Measurements from ENCODE around the gene TTLL7.

TTLL7 gene, protein sequence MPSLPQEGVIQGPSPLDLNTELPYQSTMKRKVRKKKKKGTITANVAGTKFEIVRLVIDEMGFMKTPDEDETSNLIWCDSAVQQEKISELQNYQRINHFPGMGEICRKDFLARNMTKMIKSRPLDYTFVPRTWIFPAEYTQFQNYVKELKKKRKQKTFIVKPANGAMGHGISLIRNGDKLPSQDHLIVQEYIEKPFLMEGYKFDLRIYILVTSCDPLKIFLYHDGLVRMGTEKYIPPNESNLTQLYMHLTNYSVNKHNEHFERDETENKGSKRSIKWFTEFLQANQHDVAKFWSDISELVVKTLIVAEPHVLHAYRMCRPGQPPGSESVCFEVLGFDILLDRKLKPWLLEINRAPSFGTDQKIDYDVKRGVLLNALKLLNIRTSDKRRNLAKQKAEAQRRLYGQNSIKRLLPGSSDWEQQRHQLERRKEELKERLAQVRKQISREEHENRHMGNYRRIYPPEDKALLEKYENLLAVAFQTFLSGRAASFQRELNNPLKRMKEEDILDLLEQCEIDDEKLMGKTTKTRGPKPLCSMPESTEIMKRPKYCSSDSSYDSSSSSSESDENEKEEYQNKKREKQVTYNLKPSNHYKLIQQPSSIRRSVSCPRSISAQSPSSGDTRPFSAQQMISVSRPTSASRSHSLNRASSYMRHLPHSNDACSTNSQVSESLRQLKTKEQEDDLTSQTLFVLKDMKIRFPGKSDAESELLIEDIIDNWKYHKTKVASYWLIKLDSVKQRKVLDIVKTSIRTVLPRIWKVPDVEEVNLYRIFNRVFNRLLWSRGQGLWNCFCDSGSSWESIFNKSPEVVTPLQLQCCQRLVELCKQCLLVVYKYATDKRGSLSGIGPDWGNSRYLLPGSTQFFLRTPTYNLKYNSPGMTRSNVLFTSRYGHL

DNA sequence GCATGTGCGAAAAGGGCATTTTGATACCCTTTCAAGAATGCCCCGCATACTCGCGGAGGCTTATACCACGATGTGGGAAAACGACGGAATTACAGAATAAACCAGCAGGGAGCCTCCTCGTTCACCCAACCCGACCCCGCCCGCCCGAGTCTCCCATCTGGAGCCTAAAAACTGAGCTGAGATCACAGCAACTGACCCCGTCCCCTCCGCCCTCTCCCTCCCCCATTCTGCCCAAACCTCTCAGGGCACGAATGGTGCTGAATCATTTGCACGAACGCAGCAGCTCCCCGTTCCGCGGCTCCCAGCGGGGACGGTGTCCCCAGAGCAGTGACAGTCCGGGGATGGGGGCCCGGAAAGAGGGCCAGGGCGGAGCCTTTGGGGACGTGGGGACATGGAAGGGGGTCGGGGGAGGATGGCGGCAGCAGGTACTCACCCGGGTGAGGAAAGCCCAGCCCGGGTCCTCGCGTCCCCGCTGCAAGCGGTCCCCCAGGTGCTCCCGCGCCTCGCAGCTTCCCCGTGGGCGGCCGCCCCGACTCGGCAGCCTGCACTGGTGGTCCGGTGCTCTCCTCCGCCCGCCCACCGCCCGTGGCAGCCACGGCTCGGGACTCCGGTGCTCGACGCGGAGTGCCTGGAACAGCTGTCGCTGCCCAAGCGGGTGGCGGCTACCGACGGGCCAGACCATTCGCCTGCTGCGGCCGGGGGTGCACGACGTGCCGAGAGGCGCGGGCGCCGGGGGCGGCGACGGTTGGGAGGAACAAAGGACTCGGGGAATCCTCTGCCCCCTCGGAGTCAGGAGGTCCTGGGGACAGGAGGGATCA lies at the start of gene TTLL7:
Gene TTLL7 (minus strand): TSS at position 635 of the 818 bp plus-strand sequence. CDS start 46,921 bp downstream, outside the sequence.
- peak within 1 kb of the TSS; percentile 68 for H3K4me3 ChIP-seq (ENCODE audit: low read depth, low read length)

DNA sequence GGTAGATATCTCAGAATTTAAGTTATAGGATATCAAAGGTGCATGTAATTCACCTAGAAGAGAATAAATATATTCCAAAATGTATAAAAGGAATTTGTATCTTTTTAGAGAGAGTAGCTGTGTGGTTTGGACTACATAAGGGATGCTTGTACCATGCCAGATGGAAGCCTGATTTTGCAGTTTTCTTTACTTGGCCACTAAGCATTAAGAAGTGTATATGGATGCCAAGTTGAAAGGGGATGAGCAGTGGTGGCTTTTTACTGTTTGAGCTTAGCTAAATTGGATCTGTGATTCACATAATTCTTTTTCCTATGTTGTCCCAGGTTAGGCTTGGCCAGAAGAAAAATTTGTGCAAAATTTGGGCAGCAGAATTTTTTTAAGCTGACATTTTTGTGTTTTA lies 43.5 kb upstream of the TTLL7 start:
- H3K4me3 ChIP-seq (ENCODE audit: low read depth, low read length), result no peak overlapping the region

DNA sequence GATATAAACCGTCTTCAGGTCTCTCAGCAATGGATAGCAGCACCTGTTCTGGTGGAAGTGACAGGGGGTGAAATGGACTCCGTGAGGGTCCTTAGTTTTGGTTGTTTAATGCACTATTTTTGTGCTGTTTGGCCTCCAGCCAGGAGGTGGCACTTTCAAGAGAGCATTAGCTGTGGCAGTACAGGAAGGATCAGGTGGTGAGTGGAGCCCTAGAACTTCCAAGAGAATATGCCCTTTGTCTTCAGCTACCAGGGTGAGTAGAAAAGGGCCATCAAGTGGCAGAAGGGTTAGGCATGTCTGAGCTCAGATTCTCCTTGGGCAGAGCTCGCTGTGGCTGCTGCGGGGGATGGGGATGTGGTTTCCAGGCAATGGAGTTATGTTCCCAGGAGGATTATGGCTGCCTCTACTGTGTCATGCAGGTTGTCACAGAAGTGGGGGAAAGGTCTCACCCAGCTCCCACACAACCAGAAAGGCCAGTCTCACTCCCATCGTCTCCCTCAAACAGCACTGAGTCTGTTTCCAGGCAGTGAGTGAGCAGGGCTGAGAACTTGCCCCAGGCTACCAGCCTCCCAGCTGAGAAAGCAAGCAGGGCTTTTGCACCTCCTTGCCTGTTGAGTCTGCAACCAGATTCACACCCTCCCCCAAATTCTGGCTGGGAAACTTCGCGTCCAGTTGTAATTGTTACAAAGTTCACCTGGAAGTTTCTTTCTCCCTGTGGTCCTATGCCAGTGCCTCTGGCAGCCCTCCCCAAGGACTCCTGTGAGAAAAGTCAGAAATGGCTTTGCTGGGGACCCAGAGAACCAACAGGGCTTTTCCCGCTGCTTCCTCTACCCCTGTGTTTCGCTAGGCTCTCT lies 39.1 kb upstream of the TTLL7 start:
- no peak overlapping the region for H3K4me3 ChIP-seq (ENCODE audit: low read depth, low read length)

DNA sequence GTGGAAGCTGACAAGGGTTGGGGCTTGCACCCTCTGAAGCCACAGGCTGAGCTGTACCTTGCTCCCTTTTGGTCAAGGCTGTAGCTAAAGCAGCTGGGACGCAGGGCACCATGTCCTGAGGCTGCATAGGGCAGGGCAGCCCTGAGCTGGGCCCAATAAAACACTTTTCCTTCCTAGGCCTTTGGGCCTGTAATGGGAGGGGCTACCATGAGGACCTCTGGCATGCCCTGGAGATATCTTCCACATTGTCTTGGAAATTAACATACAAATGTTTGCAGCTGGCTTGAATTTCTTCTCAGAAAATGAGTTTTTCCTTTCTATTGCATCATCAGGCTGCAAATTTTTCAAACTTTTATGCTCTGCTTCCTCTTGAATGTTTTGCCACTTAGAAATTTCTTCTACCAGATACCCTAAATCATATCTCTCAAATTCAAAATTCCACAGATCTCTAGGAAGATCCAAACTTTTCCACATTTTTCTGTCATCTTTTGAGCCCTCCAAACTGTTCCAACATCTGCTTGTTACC lies 32.9 kb upstream of the TTLL7 start:
- no peak overlapping the region for H3K4me3 ChIP-seq (ENCODE audit: low read depth, low read length)

DNA sequence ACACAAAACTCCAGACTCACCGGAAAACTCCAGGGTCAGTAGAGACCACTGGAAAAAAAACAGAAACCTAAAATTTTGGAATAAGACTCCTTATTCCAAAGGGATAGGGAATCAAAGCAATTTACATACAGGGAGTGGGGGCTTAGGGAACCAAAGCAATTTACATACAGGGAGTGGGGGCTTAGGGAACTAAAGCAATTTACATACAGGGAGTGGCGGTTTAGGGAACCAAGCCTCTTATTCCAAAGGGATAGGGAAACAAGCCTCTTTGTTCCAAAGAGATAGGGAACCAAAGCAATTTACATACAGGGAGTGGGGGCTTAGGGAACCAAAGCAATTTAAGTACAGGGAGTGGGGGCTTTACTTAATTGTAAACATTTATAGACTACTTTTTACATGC lies 28.4 kb upstream of the TTLL7 start:
- H3K4me3 ChIP-seq (ENCODE audit: low read depth, low read length), result no peak overlapping the region

DNA sequence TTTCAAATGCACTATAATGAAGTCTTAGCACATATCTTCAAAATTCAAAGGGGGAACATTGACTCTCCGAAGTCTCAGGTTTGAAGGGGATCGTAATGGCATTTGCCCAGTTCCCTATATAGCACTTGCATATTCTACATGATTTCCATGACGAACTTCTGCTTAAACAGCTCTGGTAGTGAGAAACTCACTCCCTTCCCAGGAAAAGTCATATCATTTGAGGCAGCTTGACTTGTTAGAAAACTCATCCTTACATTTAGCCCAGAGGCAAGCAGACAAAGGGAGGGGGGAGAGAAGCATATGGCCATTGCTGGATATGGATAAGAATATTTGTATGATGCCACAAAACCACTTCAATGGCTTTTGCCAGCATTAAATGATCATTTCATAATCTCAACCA lies 27.0 kb upstream of the TTLL7 start:
- H3K4me3 ChIP-seq (ENCODE audit: low read depth, low read length), result no peak overlapping the region

DNA sequence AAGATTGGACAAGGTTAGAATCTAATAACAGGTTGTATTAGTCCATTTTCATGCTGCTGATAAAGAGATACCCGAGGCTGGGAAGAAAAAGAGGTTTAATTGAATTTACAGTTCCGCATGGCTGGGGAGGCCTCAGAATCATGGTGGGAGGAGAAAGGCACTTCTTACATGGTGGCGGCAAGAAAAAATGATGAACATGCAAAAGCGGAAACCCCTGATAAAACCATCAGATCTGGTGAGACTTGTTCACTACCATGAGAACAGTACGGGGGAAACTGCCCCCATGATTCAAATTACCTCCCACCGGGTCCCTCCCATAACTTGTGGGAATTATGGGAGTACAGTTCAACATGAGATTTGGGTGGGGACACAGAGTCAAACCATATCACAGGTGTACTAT lies 22.9 kb upstream of the TTLL7 start:
- no peak overlapping the region for H3K4me3 ChIP-seq (ENCODE audit: low read depth, low read length)

DNA sequence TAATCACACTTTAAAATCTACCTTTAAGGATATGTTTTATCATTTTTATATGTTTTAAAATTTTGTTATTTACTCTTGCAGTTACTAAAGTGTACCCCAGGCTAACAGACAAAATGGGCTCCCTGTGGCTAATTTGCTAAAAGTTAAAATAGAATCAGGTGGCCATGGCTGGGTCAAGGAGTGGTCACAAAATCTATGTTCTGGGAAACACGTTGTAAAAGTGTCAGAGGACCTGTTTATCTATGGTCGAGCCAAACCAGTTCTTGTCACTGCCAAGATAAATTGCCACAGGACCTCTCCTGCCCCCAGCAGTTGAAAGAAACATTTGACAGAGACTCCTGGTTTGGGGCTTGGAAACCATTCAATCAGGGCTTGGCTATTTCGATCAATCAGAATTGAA lies 21.2 kb upstream of the TTLL7 start:
- no peak overlapping the region for H3K4me3 ChIP-seq (ENCODE audit: low read depth, low read length)

DNA sequence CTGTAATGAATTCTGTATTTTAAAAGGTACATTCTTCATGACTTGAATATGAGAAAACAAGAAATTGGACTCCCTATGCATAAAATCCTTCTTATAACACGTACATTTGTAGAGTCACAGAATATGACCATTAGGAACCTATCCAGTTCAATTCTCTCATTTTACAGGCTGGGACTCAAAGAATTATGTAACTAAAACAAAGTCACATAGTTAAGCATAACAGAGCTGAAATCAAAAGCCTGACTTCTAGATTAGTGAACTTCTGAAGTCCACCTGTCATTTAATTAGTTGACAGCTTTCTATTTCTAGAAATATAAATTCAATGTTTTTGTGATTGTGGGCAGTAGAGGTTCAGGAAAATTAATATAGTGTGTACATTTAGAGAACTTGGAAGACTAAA lies 20.3 kb upstream of the TTLL7 start:
- no peak overlapping the region for H3K4me3 ChIP-seq (ENCODE audit: low read depth, low read length)

DNA sequence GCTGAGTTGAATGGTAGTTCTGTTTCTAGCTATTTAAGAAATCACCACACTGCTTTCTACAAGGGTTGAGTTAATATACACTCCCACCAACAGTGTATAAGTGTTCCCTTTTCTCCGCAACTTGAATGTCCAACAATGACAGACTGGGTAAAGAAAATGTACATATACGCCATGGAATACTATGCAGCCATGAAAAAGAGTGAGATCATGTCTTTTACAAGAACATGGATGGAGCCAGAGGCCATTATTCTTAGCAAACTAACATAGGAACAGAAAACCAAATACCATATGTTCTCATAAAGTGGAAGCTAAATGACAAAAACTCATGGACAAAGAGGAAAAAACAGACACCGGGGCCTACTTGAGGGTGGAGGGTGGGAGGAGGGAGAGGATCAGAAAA lies 14.8 kb upstream of the TTLL7 start:
- no peak overlapping the region for H3K4me3 ChIP-seq (ENCODE audit: low read depth, low read length)

DNA sequence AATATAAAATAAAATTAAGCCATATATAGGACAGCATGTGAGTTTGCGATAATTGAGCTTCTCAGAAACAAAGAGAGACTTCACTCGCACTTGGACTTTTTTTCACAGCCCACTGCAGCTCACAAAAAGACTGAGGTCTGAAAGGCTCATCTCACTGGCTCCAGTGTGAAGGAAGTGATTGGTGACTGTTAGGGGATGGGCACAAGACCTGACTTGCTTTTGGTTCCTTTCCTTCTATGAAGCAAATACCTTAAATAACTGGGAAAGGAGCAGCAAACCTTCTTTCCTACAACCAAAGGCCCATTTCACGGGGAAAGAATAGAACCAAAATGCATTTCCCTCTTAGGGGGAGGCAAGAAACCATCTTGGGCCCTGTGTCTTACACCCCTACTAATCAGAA lies 13.1 kb upstream of the TTLL7 start:
- H3K4me3 ChIP-seq (ENCODE audit: low read depth, low read length), result no peak overlapping the region

DNA sequence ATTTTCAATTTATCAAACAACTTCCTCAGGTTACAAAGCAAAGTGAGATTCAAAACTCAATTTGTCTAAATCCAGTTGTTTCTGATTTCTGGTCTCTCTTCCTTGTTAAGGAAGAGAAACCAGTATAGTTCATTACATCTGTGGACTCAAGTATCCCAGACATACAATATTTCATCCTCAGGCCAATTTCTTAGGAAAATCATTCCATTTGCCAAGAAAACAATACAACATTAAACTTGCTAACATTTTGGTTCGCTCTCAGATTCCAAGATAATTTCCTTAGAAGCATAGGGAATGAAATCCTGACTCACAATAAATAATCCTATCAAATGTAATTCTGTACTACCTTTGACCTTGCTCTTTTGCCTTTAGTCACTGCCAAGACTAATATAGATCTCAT lies 11.2 kb upstream of the TTLL7 start:
- no peak overlapping the region for H3K4me3 ChIP-seq (ENCODE audit: low read depth, low read length)

DNA sequence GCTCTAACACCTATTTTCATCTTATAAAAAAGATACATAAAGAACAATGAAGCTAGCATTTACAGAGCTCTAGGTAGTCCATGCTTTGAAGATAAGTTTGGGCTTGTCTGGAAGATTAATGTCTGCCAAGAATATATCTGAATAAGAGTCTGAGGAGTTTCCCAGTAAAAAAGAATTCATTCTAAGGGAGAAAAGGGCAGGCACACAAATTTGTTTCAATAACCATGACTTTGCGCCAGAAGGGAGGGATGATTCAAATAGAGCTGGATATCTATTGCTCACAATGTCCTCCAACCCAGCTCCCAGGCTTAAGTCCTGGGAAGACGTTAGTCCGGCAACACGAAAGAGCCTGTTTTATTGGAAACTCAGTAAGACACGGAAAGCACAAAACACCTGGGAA lies 9.7 kb upstream of the TTLL7 start:
- H3K4me3 ChIP-seq (ENCODE audit: low read depth, low read length), result no peak overlapping the region

DNA sequence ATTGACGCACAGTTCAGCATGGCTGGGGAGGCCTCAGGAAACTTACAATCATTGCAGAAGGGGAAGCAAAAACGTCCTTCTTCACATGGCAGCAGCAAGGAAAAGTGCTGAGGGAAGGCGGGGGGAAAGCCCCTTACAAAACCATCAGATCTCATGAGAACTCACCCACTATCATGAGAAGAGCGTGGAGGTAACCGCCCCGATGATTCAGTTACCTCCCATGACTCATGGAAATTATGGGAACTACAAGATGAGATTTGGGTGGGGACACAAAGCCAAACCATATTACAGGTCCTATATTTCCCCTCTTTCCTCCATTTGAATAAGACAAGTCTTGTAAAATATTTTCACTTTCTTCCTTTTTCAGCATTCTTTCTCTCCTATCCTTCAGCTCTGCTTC lies 7.7 kb upstream of the TTLL7 start:
- no peak overlapping the region for H3K4me3 ChIP-seq (ENCODE audit: low read depth, low read length)

DNA sequence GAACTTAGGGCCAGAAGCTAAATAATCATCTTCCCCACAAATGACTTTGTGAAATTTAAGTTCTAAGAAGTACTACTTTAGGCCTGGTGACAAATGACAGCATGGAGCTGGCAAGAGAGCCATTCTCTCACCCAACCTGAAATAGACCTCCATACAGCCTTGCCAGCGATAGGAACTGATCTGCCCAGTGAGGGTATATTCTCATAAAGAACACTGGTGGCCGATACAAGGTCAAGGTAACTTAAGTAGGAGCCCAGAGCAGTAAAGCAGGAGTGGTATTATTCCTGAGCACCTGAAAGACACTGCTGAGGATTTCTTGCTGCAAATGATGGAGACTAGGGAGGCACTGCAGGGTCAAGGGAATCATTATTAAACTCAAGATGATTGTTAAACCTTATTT lies 2.6 kb upstream of the TTLL7 start:
- H3K4me3 ChIP-seq (ENCODE audit: low read depth, low read length), result no peak overlapping the region

DNA sequence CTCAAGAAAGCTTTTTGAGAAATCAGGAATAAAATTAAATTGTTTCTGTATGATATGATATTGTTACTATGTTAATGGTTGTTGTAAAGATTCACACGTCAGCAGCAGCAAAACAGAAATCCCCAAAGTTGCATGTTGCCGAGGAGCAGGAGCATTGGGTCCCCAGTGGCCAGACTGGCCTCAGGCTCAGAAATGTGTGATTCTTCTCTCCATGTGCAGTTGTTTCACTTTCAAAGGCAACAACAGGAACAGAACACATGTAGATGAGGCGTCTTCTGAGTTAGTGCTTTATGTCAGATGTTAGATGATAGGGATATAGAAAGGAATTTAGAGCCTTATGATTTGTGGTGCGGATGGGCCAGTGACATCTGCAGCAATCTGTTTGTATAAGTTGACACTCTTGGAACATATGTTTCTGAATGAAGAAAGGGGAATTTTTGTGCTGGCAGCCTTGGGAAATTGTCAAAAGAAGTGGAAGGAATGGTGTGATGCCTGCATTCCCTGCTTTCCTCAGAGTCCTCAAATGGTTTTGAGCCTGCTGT lies 2.1 kb upstream of the TTLL7 start:
- H3K4me3 ChIP-seq (ENCODE audit: low read depth, low read length), result no peak overlapping the region

DNA sequence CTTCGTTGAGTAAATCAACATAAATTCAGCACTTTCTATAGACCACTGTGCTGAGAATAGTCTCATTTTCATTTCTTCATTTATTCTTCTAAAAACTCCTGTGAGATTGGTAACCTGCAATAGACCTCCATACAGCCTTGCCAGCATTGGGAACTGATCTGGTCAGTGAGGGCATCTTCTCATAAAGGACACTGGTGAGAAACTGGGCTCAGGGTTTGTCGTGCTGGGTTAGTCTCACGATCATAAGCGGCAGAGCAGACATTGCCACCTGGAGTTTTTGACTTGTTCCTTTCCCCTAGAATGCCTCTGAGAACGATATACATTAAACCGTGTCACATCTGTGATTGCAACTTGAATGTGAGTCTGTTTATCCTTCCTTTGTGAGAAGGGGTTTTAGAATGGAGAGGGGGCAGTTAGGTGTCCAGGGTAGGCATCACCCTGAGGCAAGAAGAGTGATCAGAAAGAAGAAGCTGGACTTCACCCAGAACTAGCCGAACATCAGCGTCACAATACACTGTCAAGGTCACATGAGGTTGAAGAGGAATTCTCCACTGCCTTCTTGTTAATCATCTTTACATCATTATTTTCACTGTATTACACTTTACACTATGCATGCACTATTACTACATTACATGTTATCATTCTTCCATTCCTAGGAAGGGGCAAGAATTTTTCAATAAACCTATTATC lies 1.4 kb upstream of the TTLL7 start:
- H3K4me3 ChIP-seq (ENCODE audit: low read depth, low read length), result no peak overlapping the region

DNA sequence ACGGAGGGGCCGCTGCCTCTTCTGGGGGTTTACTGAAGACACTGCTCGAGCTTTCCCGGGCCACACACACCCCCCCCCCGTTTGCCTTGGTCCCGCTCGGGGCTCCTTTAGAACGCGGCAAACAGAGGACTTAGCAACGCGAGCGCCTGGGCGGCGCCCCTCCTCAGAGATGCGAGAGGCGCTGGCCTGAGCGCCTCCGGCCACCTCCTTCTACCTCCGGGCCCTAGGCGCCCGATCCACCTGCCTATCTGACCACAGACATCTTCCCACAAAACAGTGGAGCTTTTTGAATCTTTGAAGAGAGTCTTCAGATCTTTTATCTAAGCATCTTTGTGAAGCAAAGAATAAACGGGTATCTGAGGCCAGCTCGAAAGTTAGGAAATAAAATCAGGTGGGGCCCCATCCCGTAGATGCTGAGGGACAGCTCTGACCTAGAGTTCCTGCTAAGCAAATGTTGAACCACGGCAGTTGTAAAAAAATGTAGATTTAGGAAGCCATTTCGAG lies 436 bp upstream of the TTLL7 start:
- peak overlapping the region; percentile 68 for H3K4me3 ChIP-seq (ENCODE audit: low read depth, low read length)

DNA sequence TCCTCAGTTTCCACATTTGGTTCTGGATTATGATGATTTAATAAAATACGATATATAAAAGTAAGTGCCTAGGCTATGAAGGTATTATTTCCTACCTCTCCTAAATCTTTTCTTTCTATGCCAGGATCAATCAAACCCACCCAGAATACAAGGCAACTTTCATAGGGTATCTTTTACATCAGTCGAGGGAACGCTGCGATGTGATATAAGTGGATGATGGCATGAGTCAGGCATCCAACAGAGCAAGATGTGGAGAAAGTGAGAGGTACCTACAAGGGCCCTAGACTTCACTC lies 781 bp downstream of the TTLL7 start:
- H3K4me3 ChIP-seq (ENCODE audit: low read depth, low read length), result peak overlapping the region; percentile 68

Measured in iPS-11a (cell line).